ENCODE data around the gene FHAD1.

DNA sequence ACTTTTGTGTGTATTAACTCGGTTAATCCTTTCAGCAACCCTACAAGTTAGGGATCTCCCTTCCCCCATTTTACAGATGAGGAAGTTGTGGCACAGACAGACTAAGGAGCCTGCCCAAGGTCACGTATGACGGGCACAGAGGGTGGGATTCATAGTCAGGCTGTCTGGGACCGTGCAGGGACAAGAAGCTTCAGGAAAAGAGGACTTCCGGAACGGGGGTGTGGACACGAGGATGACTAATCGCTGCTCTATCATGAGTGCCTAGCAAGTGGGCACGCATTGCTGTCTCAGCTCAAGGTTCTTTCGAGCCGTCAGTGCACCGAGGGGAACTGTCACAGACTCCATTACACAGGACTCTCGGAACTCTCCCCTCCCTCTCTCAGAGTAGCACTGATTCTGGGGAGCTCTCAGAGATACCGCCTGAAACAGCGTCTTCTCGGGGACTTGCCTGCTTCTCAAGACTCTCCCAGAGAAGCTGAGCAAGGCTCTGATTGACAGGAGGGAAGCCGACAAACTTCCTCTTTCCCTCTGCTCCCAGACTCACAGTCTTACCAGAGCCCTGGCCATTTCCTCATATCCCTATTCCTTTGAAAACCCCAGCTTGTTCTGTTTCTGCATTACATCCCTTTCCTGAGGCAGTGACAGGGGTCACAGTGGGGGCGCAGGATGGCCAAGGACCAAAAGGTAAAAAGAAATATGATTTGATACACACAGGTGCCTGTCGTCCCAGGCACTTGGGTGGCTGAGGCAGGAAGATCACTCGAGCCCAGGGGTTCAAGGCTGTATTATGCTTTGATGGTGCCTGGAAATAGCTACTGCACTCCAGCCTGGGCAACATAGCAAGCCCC is 14.4 kb downstream of the FHAD1 start:
- TF ChIP-seq POLR2A (IDR thresholded peaks at IDR 0.05; ENCODE audit: extremely low read depth, insufficient read length), result no peak
- TF ChIP-seq, protein P1, sequence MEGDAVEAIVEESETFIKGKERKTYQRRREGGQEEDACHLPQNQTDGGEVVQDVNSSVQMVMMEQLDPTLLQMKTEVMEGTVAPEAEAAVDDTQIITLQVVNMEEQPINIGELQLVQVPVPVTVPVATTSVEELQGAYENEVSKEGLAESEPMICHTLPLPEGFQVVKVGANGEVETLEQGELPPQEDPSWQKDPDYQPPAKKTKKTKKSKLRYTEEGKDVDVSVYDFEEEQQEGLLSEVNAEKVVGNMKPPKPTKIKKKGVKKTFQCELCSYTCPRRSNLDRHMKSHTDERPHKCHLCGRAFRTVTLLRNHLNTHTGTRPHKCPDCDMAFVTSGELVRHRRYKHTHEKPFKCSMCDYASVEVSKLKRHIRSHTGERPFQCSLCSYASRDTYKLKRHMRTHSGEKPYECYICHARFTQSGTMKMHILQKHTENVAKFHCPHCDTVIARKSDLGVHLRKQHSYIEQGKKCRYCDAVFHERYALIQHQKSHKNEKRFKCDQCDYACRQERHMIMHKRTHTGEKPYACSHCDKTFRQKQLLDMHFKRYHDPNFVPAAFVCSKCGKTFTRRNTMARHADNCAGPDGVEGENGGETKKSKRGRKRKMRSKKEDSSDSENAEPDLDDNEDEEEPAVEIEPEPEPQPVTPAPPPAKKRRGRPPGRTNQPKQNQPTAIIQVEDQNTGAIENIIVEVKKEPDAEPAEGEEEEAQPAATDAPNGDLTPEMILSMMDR (IDR thresholded peaks at IDR 0.05; ENCODE audit: low read depth, low read length), result no peak
